Right lobe of liver (tissue), 4 donors: ENCODE data around the gene ABHD6.

Experiments used
- CTCF ChIP-seq, 4 donors: fragments of 200-600 bp in 3 of 4; fragments of 450-650 bp in 1 of 4; IDR thresholded peaks; one replicate each; pipeline versions ENCODE4 v1.5.1 to v1.8.0; 2016 to 2022; ENCODE audit warnings: antibody characterized with exemption in 4 of 4, mild to moderate bottlenecking in 2 of 4
- POLR2A ChIP-seq: fragments of 450-650 bp; IDR thresholded peaks from one replicate; pipeline ENCODE4 v1.6.1; 2017; ENCODE audit warnings: antibody characterized with exemption, mild to moderate bottlenecking
- donor health status: DM: no; HTN: no; CAD: no.
- donor health status: DM: no; HTN: no; CAD: no.
- donor health status: DM: no; HTN: yes; CAD: no.

- TF ChIP-seq CTCF (IDR thresholded peaks at IDR 0.05) (no peak), POLR2A (no peak)
Measured at GRCh38 chr3:58216496-58217195, 20.9 kb upstream of the ABHD6 start.
